Ovary (tissue), 3 donors: ENCODE data around the gene MIER3.

Experiments used
- CTCF ChIP-seq, 3 donors: fragments of 450-650 bp in 2 of 3; fragments of 200-600 bp in 1 of 3; IDR thresholded peaks; one replicate each; pipeline versions ENCODE4 v1.5.1 to v1.8.0; 2016 to 2022; ENCODE audit warnings: antibody characterized with exemption in 3 of 3, mild to moderate bottlenecking in 1 of 3
- EP300 ChIP-seq: sonication (generic); formaldehyde crosslinking; IDR thresholded peaks from one replicate; pipeline ENCODE4 v1.6.1; 2017; ENCODE audit warnings: antibody characterized with exemption
- donor health status: DM: no; HTN: no; CAD: no.

- no peak for TF ChIP-seq EP300
- no peak for TF ChIP-seq CTCF (IDR thresholded peaks at IDR 0.05)
These were observed 34.7 kb upstream of the MIER3 start for GRCh38 chr5:56986626-56986947.
